Small intestine (tissue), 7 donors: ENCODE results near the gene RPS6KA5. TPM values are rescaled to one million over a fixed set of nuclear protein-coding genes. Genes with fewer than 3 reads are reported as not detected.
A peak's percentile ranks its signal among the peaks of the same experiment; 100 is the strongest.

ENCODE experiments used
- DNase-seq, 2 donors: peaks; one replicate each; pipeline versions ENCODE4 v3.0.0 to v3.0.0-alpha.2; 2013
- FAIRE-seq: peaks from 2 replicates; lab custom pipeline; 2012; peaks lifted over from hg19 to GRCh38; lab: Jason Lieb, UNC
- H3K27ac ChIP-seq, 3 donors: one replicate each; pipeline ENCODE4 v1.5.1; 2013; ENCODE audit warnings: low read length in 2 of 3, mild to moderate bottlenecking in 2 of 3, control low read depth in 1 of 3, inconsistent platforms in 1 of 3, low read depth in 1 of 3, moderate library complexity in 1 of 3
- H3K27me3 ChIP-seq, 3 donors: one replicate each; pipeline ENCODE4 v1.6.1; 2013; ENCODE audit warnings: low read length in 3 of 3, inconsistent platforms in 1 of 3; ENCODE audit not compliant: control insufficient read depth in 3 of 3, insufficient read depth in 3 of 3
- H3K36me3 ChIP-seq, 3 donors: one replicate each; pipeline ENCODE4 v1.6.1; 2013; ENCODE audit warnings: low read length in 3 of 3, inconsistent platforms in 1 of 3, low read depth in 1 of 3, mild to moderate bottlenecking in 1 of 3, moderate library complexity in 1 of 3; ENCODE audit not compliant: control insufficient read depth in 3 of 3, insufficient read depth in 2 of 3
- H3K4me1 ChIP-seq, 3 donors: one replicate each; pipeline ENCODE4 v1.6.1; 2013; ENCODE audit warnings: low read length in 2 of 3, inconsistent platforms in 1 of 3, low read depth in 1 of 3, mild to moderate bottlenecking in 1 of 3, moderate library complexity in 1 of 3; ENCODE audit not compliant: control insufficient read depth in 3 of 3, insufficient read depth in 2 of 3
- H3K4me3 ChIP-seq, 3 donors: one replicate each; pipeline ENCODE4 v1.5.1; 2013; ENCODE audit warnings: low read length in 3 of 3, control low read depth in 1 of 3, inconsistent platforms in 1 of 3, low read depth in 1 of 3, mild to moderate bottlenecking in 1 of 3, moderate library complexity in 1 of 3
- H3K9me3 ChIP-seq, 2 donors: one replicate each; pipeline ENCODE4 v1.6.1; 2013; ENCODE audit warnings: low read depth in 1 of 2, low read length in 1 of 2; ENCODE audit not compliant: control insufficient read depth in 2 of 2, insufficient read depth in 1 of 2
- WGBS, 3 donors: extraction: QIAGEN DNeasy Blood & Tissue Kit; methylation state at CpG; one replicate each; pipeline ENCODE4 v1.1.7; 2013; 5-methylcytosine and 5-hydroxymethylcytosine counted together
- polyA plus RNA-seq, 4 donors: library from polyadenylated mRNA; stranded (reverse) in 3 of 4; unstranded in 1 of 4; fragments of 200-250 nt in 3 of 4; fragments of 120-200 nt in 1 of 4; gene quantifications; one replicate each; pipeline versions ENCODE4 v1.2.1 to v1.2.3, GENCODE V29; 2013
- donor health status: healthy with polysubstance abuse.
- donor health status: control.
- donor health status: control.
- donor health status: Bipolar disorder and iron deficiency.
- donor health status: healthy.

The RPS6KA5 gene
- polyA plus RNA-seq, 4 donors = 1.9 to 9.5 (median 3.8) TPM

- WGBS, 3 donors = 94 to 100% (median 98%) methylated on average over 3 of the region's 3 CpGs
- no peak for FAIRE-seq
These were observed 123.5 kb downstream of the RPS6KA5 start for GRCh38 chr14:90936757-90937440.

GRCh38 chr14:90924621-90925340 is 135.7 kb downstream of the RPS6KA5 start:
- DNase-seq (no peak), FAIRE-seq (no peak)
- H3K27me3 ChIP-seq = no peaks in the 10 kb centered on the region
- H3K27ac ChIP-seq = no peak overlapping the region
- H3K9me3 ChIP-seq = no peaks in the 10 kb centered on the region
- WGBS, 3 donors = 66 to 73% (median 68%) methylated on average over 4 of the region's 4 CpGs
- H3K36me3 ChIP-seq = peaks cover 0 to 3% (median 0%) of the 10 kb centered on the region in 3 donors
- no peaks in the 10 kb centered on the region for H3K4me1 ChIP-seq
- H3K4me3 ChIP-seq = no peak overlapping the region

More at GRCh38 chr14:90936757-90937440, 123.5 kb downstream of the RPS6KA5 start:
- peaks cover 0 to 13% (median 0%) of the 10 kb centered on the region in 3 donors for H3K36me3 ChIP-seq
- no peaks in the 10 kb centered on the region for H3K4me1 ChIP-seq
- DNase-seq = no peak
- H3K27me3 ChIP-seq = no peaks in the 10 kb centered on the region
- no peak overlapping the region for H3K4me3 ChIP-seq
- peaks cover 0 to 21% of the 10 kb centered on the region in 2 donors for H3K9me3 ChIP-seq
- H3K27ac ChIP-seq = no peak overlapping the region

GRCh38 chr14:90922141-90922540 is 138.3 kb downstream of the RPS6KA5 start:
- no peaks in the 10 kb centered on the region for H3K27me3 ChIP-seq
- no peak overlapping the region for H3K27ac ChIP-seq
- H3K4me1 ChIP-seq = no peaks in the 10 kb centered on the region
- no peak for FAIRE-seq
- no peaks in the 10 kb centered on the region for H3K9me3 ChIP-seq
- DNase-seq = no peak
- WGBS, 3 donors = 95 to 96% (median 95%) methylated on average over 4 of the region's 4 CpGs
- no peak overlapping the region for H3K4me3 ChIP-seq
- H3K36me3 ChIP-seq = peaks cover 0 to 5% (median 0%) of the 10 kb centered on the region in 3 donors

GRCh38 chr14:90911121-90911520 is 149.3 kb downstream of the RPS6KA5 start:
- H3K27ac ChIP-seq = no peak overlapping the region
- no peaks in the 10 kb centered on the region for H3K27me3 ChIP-seq
- H3K4me1 ChIP-seq = no peaks in the 10 kb centered on the region
- FAIRE-seq (no peak), DNase-seq (no peak)
- H3K4me3 ChIP-seq = no peak overlapping the region
- H3K36me3 ChIP-seq = peaks cover 0 to 13% (median 0%) of the 10 kb centered on the region in 3 donors
- no peaks in the 10 kb centered on the region for H3K9me3 ChIP-seq
- 16 to 36% (median 26%) methylated on average over 1 of the region's 1 CpG for WGBS, 3 donors

GRCh38 chr14:90907178-90907577 is 153.3 kb downstream of the RPS6KA5 start:
- DNase-seq (no peak), FAIRE-seq (no peak)
- no peak overlapping the region for H3K27ac ChIP-seq
- H3K4me3 ChIP-seq = no peak overlapping the region
- H3K27me3 ChIP-seq = no peaks in the 10 kb centered on the region
- H3K36me3 ChIP-seq = peaks cover 0 to 8% (median 0%) of the 10 kb centered on the region in 3 donors
- no peaks in the 10 kb centered on the region for H3K9me3 ChIP-seq
- no peaks in the 10 kb centered on the region for H3K4me1 ChIP-seq
- WGBS, 3 donors = 88 to 94% (median 91%) methylated on average over 3 of the region's 3 CpGs

- Histone ChIP-seq H3K4me1 (no peaks in the 10 kb centered on the region), H3K27ac (no peak overlapping the region), H3K4me3 (no peak overlapping the region), H3K36me3 (peaks cover 0 to 11% (median 1%) of the 10 kb centered on the region in 3 donors), H3K9me3 (no peaks in the 10 kb centered on the region), H3K27me3 (no peaks in the 10 kb centered on the region)
- FAIRE-seq = no peak
- no peak for DNase-seq
These were observed 154.9 kb downstream of the RPS6KA5 start for GRCh38 chr14:90905531-90905930.

GRCh38 chr14:90903101-90903500 is 157.3 kb downstream of the RPS6KA5 start:
- Histone ChIP-seq H3K4me3 (no peak overlapping the region), H3K9me3 (no peaks in the 10 kb centered on the region), H3K4me1 (no peaks in the 10 kb centered on the region), H3K27ac (no peak overlapping the region), H3K27me3 (no peaks in the 10 kb centered on the region), H3K36me3 (peaks cover 0 to 9% (median 7%) of the 10 kb centered on the region in 3 donors)
- WGBS, 3 donors = 0 to 6% (median 4%) methylated on average over 1 of the region's 1 CpG
- DNase-seq = peak; percentile 71 to 73
- FAIRE-seq = peak; percentile 96

GRCh38 chr14:90900476-90901083 is 159.9 kb downstream of the RPS6KA5 start:
- no peak overlapping the region for H3K27ac ChIP-seq
- FAIRE-seq = no peak
- H3K36me3 ChIP-seq = peaks cover 0 to 19% (median 9%) of the 10 kb centered on the region in 3 donors
- H3K27me3 ChIP-seq = no peaks in the 10 kb centered on the region
- WGBS, 3 donors = 83 to 88% (median 85%) methylated on average over 2 of the region's 2 CpGs
- no peaks in the 10 kb centered on the region for H3K4me1 ChIP-seq
- no peak overlapping the region for H3K4me3 ChIP-seq
- DNase-seq = no peak
- H3K9me3 ChIP-seq = no peaks in the 10 kb centered on the region
